GM19099 (cell line): Measurements from ENCODE around the gene HMMR.

Experiments used
- POLR2A ChIP-seq: IDR thresholded peaks from 3 replicates; pipeline ENCODE4 v1.6.1; 2011; ENCODE audit warnings: low read depth; ENCODE audit not compliant: insufficient read length; ENCODE audit errors: extremely low read depth

Gene HMMR

DNA sequence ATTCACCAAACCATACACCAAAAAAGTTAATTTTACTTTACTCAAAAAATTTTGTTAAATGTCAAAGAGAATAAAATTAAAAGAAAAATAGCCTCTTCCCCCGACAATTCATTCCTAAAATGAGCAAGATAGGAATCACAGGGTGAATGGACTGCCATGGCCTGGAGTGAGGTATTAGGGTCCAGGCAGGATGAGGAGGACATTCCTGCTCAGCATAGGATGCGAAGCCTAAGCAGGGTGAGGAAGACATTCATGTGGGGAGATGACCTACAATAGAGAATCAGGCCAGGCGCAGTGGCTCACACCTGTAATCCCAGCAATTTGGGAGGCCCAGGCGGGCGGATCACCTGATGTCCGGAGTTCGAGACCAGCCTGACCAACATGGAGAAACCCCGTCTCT lies 8.9 kb upstream of the HMMR start:
- no peak for TF ChIP-seq POLR2A

DNA sequence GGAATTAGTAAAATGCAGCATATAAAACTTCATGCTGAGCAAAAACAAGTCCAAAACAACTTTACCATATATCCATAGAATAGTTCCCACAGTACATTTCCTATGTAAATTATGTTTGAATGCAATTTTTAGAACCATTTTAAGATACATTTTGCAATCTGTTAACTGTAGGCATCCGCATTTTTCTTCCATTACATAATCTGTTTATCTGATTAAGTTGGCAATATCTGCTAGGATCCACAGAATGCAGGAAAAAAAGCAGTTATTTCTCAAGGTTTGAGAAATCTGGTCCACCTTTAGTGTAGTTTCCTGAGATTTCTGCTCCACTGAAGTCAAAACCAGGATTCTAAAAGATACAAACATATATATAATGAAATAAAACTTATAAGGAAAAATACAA lies 6.7 kb upstream of the HMMR start:
- TF ChIP-seq POLR2A, result no peak

DNA sequence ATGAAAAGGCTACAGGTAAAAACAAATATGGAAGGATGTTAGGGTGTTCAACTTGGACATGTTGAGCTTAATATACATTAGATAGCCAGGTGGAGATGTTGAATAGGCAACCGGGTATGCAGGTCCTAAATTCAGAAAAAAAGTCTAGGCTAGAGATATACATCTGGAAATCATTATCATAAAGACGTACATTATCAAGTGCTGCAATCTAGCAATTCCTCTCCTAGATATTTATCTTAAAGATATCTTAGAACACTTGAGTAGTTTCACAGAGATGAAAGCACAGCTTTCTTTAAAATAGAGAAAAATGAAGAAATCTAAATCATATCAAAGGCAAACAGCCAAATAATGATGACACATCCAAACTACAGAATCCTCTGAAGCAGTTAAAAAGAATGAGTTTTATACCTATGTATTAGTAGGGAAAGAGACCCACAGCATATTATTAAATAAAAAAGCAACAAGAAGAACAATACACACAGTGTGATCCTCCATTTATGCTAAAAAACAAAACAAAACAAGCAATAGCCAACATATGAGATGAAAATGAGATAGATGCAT lies 4.3 kb upstream of the HMMR start:
- no peak for TF ChIP-seq POLR2A

DNA sequence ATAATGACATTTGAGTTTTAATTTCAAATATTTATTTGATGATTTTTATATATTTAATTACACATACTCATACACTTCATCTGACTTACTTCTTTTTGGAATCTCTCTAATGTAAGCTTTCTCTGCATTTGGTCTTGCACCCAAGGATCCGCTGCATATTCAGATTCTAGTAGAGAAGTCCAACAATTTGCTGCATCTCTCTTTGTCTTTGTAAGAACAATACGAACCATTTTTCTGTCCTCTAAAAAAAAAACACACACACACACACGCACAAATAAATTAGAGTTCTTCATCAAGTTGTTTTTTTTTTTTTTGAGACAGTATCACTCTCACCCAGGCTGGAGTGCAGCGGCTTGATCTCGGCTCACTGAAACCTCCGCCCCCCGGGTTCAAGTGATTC lies 3.6 kb upstream of the HMMR start:
- TF ChIP-seq POLR2A, result no peak

DNA sequence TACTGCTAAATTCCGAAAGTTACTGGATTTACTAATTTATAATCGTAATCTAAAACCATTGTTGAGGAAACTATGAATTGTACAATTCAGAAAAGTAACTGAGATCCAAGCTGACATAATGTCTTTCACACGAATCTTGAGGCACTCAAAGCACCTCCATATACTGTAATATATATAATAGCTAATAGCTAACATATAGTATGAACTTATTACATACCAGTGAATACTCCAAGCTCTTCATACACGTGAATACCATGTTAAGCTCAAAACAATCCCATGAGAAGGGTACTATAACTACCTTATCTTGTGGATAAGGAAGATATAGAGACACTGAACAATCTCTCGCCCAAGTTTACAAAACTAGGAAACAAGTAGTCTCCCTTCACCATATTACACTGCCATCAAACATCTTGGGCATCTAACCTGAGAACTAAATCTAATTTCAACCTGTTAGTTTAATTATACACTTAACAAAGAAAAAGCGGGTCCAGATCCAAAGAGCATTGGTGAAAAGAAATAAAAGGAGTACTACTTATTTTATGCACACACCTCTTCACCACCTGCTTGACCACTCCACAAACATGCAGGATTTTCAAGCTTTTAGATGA lies 1.6 kb upstream of the HMMR start:
- no peak for TF ChIP-seq POLR2A

DNA sequence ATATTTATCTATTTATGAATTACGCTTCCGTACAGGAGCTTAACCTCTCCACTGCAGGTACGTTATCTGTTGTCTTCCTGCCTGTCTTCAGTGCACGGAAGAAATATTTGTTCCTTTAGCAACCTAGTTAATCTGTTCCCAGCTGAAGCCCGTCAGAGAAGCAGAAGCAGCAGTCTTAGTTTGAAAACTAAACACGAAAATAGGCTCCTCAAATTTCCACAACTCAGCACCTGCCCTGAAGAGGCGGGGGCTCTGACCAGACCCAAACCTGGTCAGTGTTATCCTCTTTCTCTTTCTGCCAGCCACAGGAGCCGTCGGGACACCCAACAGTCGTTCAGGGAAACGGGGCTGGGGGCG lies 992 bp upstream of the HMMR start:
- no peak for TF ChIP-seq POLR2A

DNA sequence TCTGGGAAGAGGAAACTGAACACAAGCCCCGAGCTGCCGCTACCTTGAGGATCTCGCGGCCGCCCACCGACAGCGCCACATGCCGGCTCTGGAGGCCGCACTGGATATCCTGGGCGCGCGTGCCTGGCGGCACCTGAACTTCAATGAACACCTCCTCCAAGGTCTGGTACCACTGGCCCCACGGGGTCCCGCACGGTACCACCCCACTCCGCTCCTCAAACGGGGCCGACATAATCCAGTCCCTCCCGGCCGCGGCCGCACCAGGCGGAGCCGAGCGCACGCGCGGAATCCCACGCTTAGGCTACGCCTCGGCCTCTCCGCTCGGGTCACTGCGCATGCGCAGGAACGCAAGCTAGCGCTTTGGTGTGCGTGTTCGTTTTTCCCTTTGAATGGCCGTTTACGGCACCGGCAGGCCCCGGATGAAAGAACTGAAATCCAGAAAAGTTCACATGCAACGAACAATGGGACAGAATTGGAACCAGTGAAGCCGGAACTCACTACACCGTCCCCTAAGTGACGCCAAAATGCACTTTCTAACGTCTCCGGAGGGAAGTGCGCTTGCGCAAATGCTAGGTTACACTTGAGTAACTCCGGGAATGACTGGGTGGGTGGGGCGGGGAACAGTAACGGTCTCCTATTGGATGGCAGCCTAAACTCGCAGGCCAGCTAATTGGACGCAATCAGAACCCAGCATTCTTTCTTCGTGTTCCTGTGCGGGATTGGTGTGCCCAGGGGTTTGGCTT lies 442 bp upstream of the HMMR start, which contains the start of gene NUDCD2:
Gene NUDCD2, minus strand, starts transcription at position 284 of the 743 bp plus-strand sequence. Its CDS starts 52 bp downstream, at position 232.
- peak; percentile 98 for TF ChIP-seq POLR2A

DNA sequence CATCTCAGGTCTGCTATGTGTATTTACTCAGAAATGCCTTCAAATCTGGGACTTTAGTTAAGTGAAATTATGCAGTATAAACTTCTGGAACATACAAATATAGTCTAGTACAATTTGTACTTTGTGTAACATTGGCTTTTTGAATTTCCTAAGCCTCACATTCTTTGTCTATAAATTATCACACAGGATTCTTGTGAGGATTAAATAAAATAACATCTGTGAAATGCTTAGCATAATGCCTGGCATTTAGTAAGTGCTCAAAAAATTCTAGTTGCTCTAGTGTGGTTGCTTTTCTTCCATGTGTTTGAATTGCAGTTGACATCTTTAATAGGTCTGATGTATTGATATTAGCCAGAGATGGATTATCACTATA lies 2.6 kb downstream of the HMMR start:
- TF ChIP-seq POLR2A, result no peak

DNA sequence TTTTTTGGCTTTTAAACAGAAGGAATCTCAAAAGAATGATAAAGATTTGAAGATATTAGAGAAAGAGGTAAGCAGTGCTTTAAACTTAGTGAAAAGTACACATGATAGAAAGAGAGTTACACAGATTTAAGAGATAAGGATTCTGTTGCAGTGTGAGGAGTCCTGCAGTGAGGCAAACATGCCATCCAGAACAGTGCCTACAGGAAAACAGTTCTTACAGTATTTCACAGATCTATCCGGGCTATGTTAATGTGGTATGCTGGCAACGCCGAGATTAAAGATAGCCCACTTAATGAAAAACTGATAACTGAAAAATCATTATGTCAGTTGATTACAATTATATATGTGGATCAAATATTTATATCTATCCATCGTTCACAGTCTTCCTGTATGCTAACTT lies 7.2 kb downstream of the HMMR start:
- TF ChIP-seq POLR2A, result no peak

DNA sequence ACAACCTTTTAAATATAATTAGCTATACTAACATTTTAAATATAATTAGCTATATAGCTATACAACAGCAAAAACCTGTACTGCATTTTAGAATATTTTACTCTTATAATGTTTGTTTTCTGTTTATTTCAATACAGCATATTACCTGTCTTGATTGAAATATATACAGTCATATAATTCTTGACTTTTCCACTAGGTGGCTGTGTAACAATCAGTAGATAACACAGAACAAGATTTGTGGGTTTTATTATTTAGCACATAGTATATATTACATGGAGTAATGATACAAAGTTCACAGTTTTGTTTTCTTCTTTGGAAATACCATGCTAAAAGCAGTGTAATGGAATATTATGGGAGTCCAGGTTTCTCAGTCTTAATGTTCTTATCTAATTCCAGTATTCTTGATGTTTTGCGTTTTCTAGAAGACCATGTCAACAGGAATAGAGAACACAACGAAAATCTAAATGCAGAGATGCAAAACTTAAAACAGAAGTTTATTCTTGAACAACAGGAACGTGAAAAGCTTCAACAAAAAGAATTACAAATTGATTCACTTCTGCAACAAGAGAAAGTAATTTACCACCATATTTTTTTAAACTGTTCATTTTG lies 13.3 kb downstream of the HMMR start:
- TF ChIP-seq POLR2A, result no peak

DNA sequence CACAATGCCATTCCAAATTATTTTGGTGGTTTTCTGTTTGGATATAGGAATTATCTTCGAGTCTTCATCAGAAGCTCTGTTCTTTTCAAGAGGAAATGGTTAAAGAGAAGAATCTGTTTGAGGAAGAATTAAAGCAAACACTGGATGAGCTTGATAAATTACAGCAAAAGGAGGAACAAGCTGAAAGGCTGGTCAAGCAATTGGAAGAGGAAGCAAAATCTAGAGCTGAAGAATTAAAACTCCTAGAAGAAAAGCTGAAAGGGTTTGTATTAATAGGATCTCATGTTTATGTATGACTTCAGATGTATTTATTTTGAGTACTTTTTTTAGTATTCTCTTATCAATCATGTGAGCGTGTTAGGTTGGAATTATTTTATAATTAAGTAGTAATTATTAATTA lies 15.0 kb downstream of the HMMR start:
- TF ChIP-seq POLR2A, result no peak

DNA sequence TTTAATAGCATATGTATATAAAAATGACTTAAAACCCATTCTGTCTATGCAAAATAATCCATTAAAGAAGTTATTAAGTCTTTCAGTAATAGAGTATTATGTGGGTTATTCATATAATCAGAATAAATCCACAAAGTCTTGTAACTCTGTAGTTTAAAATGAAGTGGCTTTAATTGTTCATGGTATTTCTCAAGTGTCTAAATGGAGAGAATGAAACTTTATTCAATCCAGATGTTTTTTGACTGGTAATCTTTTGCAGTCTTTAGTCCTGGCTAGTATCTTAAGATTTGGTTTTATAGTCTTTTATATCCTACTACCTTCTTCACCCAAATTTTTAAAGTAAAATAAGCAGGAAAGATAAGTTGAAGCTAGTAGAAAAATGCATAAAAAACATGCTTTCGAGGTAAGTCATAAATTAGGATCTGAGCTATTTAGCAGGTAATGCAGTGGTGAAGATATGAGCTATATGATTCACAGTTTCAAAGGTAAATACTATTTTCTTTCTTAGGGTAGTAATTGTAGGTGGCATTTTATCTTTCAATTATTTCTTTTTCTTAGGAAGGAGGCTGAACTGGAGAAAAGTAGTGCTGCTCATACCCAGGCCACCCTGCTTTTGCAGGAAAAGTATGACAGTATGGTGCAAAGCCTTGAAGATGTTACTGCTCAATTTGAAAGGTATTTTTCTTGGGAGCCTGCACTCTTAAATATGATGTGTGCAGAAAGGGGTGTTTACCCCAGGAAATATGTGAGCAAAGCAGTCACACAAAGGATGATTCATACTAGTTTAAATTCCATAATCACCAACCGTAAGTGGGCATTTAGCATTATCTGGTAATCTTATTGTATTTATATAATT lies 17.9 kb downstream of the HMMR start:
- no peak for TF ChIP-seq POLR2A

DNA sequence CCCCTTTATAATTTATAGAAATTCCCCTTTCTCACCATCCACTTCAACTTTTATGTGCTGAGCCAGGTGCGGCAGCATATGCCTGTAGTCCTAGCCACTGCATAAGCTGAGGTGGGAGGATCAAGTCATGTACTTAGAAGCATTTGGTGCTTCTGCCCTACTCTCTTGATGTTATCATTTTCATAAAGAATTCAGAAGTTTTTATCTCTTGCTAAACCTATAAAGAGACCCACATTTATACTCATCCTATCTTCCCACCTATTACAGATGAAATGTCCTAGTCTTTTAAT lies 18.5 kb downstream of the HMMR start:
- TF ChIP-seq POLR2A, result no peak

DNA sequence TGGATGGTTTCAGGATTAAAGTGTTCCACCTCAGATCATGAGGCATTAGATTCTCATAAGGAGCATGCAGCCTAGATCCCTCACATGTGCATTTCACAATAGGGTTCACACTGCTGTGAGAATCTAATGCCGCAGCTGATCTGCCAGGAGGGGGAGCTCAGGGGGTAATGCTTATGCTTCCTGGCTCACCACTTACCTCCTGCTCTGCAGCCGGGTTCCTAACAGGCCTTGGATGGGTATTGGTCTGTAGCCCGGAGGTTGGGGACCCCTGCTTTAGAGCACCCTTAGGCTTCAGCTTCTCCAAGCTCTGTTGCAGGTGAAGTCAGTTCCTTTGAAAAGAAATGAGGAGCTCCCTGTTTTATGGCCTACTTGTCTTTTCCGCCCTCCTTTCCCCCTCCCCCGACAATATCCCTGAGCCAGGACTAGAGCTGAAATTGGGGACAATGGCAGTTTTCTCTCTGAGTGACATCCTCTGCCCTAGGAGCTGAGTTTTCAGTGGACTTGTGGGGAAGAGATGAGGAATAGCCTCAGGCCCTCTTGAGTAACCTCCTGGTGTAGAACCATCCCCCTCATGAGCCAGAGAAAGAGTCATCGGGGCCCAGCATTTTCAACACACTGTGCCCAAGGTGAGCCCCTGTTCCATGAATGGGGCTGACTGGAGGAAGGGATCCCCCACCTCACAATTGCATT lies 28.8 kb downstream of the HMMR start:
- TF ChIP-seq POLR2A, result no peak

DNA sequence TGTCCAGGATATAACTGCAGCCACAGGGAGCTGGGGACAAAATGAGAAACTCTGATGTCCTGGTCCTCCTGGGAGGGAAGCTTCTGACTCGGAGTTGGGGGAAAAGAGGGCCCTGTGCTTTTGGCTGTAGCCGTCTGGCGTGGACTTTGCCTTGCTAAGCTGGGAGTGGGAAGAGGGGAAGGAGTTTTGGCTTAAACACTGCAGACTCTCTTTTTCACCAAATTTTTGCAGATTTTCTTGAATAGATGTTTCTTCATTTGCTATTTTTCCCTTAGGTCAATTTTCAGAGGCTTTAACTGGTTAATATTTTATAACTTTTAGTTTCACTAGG lies 29.3 kb downstream of the HMMR start:
- TF ChIP-seq POLR2A, result no peak
